LNCaP clone FGC (cell line): ENCODE results near the gene KIFAP3.

Experiments used
- DNase-seq: peaks from one replicate; pipeline ENCODE4 v3.0.0-alpha.2; 2011; ENCODE audit warnings: low read depth
- H3K4me3 ChIP-seq: 2 replicates; pipeline ENCODE4 v1.5.1; 2011; ENCODE audit warnings: mild to moderate bottlenecking, low read depth, low read length, control low read depth
- CTCF ChIP-seq: IDR thresholded peaks from 2 replicates; pipeline ENCODE4 v1.5.1; 2012; ENCODE audit warnings: mild to moderate bottlenecking; ENCODE audit not compliant: control insufficient read depth, insufficient read depth; ENCODE audit errors: extremely low read depth

Gene KIFAP3

GRCh38 chr1:169896013-169896412 lies 178.5 kb downstream of the KIFAP3 start:
- DNase-seq, result no peak
- TF ChIP-seq CTCF, result no peak
- H3K4me3 ChIP-seq, result no peak overlapping the region

GRCh38 chr1:169894424-169895145 lies 179.9 kb downstream of the KIFAP3 start:
- no peak for TF ChIP-seq CTCF
- DNase-seq, result no peak
- peak overlapping the region; percentile 67 for H3K4me3 ChIP-seq

- peak within 1 kb of the TSS; percentile 67 for H3K4me3 ChIP-seq
- no peak for TF ChIP-seq CTCF
- peak; percentile 96 for DNase-seq
Measured at GRCh38 chr1:169893645-169894423, 180.7 kb downstream of the KIFAP3 start, which contains the start of gene SCYL3. Gene SCYL3, minus strand, starts transcription at chr1:169893896. Its CDS starts 5,056 bp downstream, at chr1:169888840.

GRCh38 chr1:169892927-169893644 lies 181.4 kb downstream of the KIFAP3 start:
- peak overlapping the region; percentile 67 for H3K4me3 ChIP-seq
- DNase-seq, result no peak
- TF ChIP-seq CTCF, result no peak

- peak overlapping the region; percentile 67 for H3K4me3 ChIP-seq
- TF ChIP-seq CTCF, result no peak
- DNase-seq, result no peak
Measured at GRCh38 chr1:169892176-169892926, 182.1 kb downstream of the KIFAP3 start.

- TF ChIP-seq CTCF, result no peak
- no peak for DNase-seq
- H3K4me3 ChIP-seq, result peak overlapping the region; percentile 67
Measured at GRCh38 chr1:169891539-169891885, 183.0 kb downstream of the KIFAP3 start.
